Stimulated activated CD8-positive, alpha-beta memory T cell treated with anti-CD3 and anti-CD28 coated beads, Interleukin-15, amount 100 ng/mL, for 24 hours (primary cell): ENCODE data around the gene SLC7A6.

Source experiments
- DNase-seq: peaks from one replicate; pipeline ENCODE4 v3.0.0-alpha.2; 2020; ENCODE audit warnings: low read depth

Gene SLC7A6

GRCh38 chr16:68264128-68265077 is at the start of gene SLC7A6:
Gene SLC7A6, plus strand, starts transcription at chr16:68264526. Its CDS starts 10,201 bp downstream, at chr16:68274727.
- peak; percentile 66 for DNase-seq

DNA sequence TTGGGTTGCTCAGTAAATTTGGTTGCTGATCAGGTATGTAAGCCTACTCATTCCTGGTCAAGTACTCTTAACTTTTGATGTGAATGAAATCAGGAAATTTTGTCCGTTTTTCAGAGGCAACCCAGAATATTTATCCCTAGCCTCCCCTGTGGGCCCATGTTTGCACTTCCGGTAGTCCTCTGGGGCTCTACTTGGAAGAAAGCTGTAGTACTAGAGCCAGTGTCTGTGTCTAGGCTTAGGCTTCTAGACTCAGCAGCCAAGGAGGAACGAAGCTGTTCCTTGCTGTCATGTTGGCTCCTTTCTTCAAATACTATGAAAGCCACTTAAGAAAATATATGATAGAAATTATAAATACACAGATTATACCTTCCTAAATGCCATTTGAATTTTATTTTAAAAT is 49.6 kb upstream of the SLC7A6 start:
- DNase-seq = no peak

DNA sequence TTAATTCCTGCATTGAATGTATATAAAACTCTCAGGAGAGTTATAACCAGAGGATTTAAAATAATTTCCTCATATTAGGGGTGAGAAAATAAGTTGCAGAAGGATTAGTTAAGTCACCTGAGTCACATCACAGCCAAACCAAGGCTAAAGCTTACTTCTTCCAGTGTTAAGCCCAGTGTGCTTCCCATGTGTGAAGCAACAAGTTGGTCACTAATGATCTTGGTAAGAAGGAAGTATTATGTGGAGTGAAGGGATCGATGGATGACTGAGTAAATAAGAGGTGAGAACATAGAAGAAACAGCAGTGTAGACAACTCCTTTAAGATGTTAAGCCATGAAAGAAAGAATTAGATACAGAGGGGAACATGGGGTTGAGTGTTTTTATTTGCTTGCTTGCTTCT is 49.0 kb upstream of the SLC7A6 start:
- no peak for DNase-seq

DNA sequence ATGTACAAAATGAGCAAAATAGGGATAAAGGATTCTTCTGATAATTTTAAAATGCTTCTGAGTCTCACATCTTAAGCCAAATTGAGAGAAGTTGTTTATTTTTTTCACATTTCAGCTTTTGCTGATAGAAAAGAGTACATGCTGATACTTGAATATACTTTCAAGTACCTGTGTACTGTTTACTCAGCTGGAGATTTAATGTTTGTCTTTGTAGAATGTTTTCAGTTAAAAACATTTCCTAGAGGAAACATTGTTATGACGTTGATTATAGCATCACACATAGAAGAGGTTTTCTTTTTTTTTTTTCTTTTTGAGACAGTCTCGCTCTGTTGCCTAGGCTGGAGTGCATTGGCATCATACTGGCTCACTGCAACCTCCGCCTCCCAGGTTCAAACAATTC is 48.1 kb upstream of the SLC7A6 start:
- no peak for DNase-seq

DNA sequence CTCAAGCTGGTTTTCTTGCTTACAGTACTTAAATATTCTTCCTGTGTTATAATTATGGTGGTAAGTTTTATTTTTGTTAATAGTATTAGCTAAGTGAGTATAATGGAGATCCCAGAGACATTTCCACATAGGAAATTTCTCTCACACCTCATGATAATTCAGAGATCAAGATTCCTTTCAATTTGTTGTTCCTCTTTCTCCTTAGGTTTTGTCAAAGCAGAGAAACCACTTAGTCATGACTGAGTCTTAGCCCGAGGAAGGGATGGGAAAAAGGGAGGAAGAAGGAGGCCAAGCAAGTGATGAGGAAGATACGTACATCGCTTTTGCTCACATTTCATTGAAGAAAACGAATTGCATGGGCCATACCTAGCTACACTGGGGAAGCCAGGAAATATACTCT is 46.8 kb upstream of the SLC7A6 start:
- DNase-seq = no peak

GRCh38 chr16:68219725-68220351 is 44.5 kb upstream of the SLC7A6 start:
- DNase-seq = no peak

- DNase-seq = no peak
Observed at GRCh38 chr16:68223072-68223471, 41.3 kb upstream of the SLC7A6 start.

- no peak for DNase-seq
Observed at GRCh38 chr16:68226116-68226515, 38.2 kb upstream of the SLC7A6 start.

GRCh38 chr16:68227183-68227793 is 37.0 kb upstream of the SLC7A6 start:
- no peak for DNase-seq

DNA sequence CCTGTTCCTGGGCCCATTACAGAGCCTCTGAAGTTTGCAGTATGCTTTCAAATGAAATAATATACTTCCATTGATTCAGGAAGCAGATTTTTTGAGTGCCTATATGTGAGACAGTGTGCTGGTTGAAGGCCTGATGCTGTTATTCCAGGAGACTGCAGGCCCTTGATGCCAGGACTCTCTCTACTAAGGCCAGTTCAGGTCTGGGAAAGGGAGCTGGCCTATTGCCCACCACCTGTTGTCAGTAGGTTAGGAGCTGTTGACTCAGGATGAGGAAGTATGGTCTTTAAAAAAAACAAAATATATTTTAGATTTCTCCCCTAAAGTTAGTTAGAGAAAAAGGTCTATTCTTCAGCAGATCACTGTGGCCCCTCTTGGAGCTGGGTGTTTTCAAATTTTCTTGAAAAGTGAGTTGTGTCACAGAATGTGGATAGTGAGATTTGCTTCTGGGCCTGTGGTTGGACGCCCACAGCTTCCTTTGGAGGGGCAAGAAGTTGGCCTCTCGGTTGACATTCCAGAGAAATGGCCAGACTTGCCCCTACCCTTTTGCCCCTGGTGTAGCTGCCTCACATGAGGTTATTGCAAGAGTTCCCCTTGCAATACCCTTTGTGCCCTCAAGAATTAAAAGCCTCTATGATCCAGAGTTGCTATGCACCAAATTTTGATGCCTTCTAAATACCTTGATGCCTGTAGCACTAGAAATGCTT is 36.3 kb upstream of the SLC7A6 start:
- DNase-seq = no peak

DNA sequence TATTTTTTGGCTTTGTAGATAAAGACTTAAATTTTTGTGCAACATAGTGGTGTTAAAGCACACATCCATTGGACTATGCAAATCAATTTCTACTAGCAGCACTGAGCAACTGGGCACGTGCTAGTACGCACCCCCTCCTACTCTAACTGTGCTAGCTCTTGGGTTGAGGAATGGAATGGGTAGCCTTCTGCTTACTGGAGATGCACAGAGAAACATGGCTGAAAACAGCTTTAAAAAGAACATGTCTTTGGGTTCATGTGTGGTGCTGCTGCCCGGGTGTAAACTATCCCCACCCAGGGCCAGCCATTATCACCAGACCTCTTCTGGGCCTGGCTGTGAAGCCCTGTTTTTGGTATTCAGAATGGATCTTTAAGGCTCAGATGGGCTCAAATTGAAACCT is 35.7 kb upstream of the SLC7A6 start:
- DNase-seq = no peak

DNA sequence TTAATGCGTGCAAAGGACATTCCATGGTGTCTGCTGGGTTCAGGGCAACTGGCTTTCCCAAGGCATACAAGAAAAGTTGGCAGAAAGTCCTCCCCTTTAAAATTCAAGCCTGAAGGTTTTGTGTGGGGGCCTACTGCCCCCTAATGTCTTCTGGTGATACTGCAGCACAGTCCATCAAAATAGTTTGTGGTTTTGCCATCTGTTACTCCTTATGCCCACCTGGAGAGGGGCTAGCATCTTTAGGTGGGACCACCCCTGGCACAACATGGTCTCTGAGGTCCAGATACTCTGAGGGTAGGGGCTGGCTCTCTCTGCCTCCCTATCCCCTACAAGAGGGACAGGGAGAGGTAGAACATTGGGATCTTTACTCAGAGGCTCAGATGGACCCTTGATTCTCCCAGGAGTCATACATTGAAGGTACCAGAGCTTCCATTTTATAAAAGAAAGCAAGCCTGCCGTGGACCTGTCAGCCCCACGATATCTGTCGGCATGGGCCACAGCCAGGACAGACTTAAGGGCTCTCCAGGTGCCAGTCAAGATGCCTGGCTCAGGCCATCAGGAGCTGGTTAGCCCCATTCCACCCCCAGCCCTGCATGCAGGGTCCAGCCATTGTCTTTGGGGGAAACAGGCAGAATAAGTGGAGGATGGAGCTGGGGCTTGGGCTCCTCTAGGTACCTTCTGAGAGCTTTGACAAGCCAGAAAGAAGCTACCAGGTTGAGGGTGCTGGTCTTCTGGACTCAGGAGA is 34.7 kb upstream of the SLC7A6 start:
- DNase-seq = no peak

DNA sequence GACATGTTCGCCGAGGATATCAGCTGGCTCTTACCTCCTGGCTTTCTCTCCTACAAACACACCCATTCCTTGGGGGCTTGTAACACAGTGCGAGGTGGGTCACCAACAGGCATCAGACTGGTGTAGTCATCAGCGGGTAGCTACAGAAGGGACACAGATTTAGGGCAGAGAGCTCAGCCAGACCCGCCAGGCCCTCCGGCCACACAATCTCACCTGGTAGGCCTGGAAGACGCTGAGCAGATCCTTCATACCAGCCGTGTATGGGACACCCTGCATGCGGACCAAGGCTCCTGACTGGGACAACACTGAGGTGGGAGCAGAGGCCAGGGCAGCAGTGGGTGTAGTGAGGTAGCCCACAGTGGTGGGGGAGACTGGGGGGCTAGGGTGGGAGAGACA is 34.2 kb upstream of the SLC7A6 start:
- DNase-seq = no peak

DNA sequence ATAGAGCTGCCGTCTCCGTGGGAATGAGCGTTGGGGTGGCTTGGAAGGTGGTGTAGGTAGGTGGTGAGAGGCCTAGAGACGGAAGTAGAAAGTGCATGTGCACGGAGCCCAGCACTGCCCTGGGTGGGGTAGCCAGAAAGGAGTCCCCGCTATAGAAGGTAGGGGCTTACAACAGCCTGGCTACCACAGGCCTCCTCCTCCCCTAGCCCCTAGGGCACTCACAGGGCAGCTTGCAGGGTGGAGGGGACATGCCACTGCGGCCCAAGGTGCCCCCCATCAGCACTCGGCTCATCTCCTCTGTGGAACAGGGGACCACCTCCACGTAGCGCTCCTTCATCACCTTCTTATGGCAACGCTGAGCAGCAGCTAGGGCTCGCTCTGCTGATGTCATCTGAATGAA is 33.4 kb upstream of the SLC7A6 start:
- DNase-seq = no peak

DNA sequence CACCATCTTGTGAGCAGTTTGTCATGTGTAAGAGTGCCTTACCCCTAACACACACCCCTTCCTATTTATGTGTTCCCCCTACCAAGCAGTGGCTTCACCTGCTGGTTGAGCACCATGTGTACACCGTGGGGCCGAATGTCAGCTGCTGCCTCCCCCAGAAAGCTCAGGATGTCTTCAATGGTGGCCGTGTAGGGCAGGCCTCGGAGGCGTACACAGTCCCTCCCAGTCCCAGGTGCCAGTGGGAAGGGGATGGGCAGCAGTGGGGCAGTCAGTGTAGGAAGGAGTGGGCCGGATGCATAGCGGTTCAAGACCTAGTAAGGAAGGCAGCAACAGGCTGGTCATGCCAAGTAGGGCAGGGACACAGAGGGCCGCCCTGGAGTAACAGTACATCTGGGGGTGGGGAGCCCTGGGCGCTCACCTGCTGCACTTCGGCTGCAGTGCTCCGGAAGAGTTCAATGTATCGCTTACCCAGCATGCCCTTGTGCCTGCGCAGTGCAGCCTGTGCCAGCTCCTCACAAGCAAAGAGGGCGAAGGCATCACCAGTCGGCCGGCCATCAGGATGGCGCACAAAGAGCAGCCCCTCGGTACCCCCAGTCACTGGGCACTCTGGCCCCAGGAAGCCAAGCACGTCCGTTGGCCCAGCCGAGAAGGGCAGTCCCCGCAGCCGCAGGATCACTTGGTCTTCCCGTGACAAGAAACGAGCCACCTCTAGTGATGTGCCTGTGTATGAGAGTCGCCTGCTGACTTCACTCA is 32.8 kb upstream of the SLC7A6 start:
- no peak for DNase-seq

DNA sequence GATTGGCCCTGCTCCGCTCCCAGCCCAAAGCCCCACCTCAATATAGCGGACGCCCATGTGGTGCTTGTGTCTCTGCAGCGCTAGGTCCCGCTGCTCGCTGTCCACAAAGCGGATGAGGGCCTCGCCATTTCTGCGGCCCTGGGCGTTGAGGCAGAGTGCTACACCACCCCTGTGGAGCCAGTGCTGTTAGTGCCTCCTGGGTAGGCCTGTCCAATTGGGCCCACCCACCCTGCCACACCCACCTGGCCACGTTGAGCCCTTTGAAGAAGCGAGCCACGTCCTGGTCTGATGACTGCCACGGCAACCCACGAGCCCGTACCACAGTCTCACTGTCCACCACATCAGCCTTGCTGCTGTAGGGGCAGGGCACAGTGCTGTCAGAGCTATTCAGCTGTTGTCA is 32.0 kb upstream of the SLC7A6 start:
- DNase-seq = no peak

GRCh38 chr16:68233085-68233834 is 31.1 kb upstream of the SLC7A6 start:
- DNase-seq = no peak

DNA sequence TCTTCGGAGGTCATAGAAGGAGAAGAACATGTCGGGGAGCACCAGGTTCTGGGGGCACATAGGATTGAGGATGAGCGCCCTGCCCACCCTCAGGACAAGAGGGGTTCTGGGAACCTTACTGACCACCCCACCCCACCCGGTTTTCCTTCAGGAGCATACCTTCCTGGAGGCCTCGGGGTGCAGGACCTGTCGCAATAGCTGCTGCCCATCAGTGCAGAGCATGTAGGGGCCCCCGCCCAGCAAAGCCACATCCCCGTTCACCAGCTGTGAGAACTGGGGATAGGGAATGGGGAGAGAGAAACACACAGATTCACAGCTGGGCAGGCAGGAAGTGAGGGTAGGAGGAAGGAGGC is 30.5 kb upstream of the SLC7A6 start:
- DNase-seq = no peak

- DNase-seq = no peak
Observed at GRCh38 chr16:68234188-68235107, 29.9 kb upstream of the SLC7A6 start.
